Stimulated activated CD8-positive, alpha-beta memory T cell treated with anti-CD3 and anti-CD28 coated beads, Interleukin-7, amount 100 ng/mL, for 48 hours (primary cell): Measurements from ENCODE around the gene GCGR.

Source experiments
- DNase-seq, 2 donors: peaks; one replicate each; pipeline ENCODE4 v3.0.0-alpha.2; 2020; ENCODE audit warnings: low read depth in 1 of 2; ENCODE audit errors: extremely low read depth in 1 of 2

Gene GCGR

DNA sequence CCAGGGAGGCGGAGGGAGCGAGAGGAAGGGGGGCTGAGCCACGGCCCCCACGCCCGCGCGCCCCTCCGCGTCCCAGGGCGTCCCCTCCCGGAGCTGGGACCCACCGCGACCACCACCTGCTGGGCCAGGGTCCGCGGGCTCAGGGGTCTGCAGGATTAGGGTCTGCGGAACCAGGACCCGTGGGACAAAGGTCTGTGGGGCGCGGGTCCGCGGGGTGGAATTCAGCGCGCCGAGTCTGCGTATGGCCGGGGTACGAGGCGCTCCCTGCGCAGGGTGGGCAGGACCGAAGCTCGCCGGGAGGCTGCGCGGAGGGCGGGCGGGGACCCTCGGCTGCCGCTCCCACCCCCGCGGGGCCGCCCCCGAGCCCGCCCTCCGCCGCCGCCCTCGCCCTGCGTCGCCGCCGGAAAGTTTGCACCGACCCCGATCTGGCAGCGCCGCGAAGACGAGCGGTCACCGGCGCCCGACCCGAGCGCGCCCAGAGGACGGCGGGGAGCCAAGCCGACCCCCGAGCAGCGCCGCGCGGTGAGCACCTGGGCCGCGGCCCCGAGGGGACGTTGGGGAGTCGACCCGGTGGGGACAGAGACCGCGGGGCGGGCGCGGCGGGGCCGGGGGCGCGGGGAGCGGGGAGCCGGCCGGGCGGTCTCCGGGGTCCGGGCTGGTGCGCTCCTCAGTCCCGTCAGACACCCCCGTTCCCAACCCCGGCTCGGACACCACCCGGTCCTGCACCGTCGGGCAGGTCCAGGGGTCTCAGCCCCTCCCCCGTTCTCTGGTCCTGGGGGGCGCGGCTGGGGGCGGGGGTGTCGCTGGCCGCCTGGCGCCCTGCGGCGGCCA, at the start of gene GCGR:
Gene GCGR, plus strand, starts transcription at position 423 of the 831 bp plus-strand sequence. CDS start 4,869 bp downstream, outside the sequence.
- DNase-seq, result no peak

DNA sequence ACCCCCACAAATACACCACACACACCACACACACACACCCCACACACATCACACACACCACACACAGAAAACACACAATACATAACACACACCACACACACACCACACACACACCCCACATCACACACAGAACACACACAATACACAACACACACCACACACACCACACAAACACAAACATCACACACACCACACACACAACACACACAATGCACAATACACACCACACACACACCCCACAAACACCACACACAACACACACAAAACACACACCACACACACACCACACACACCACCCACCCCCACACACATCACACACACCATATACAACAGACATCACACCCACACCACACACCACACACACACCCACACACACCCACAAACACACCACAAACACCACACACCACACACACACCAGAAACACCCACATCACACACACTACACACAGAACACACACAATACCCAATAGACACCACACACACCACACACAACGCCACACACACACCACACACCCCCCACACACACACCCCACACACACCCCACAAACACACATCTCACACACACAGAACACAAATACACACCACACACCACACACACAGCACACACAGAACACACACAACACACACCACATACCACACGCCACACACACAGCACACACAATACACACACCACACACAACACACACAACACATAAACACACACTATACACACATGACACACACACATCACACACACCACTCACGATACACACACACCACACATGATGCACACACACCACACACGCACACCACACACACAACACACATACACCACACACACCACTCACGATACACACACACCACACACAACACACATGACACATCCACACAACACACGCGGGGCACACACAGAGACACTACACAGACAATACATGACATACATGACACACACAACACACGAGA, 11.0 kb upstream of the GCGR start:
- no peak for DNase-seq

DNA sequence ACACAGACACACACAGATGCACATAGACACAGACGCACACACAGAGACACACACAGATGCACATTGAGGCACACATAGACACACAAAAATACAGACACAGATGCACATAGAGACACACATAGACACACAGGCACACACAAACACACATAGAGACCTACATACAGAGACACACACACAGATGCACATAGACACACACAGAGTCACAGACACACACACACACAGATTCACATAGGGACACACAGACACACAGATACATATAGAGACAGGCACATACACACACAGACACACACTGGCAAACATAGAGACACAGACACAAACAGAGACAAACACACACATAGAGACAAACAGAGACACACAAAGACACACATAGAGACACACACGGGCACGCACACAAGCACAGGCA, 9.9 kb upstream of the GCGR start:
- no peak for DNase-seq

DNA sequence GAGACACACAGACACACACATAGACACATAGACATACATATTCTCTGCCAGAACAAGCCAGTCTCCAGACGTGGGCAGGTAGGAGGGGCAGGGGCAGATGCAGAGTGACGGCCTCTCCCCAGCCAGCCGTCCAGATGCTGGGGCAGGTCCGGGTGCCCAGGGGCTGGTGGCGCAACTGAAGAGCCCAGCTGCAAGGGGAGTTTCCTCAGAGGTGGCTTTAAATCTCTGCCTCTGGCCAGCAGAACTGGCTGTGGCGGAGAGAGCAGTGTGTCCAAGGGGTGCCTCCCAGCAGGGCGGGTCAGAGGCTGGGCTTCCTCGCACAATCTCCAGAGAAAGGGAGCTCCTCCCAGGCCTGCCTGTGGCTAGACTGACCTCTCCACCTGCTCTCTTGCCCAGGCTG, 9.4 kb upstream of the GCGR start:
- no peak for DNase-seq

DNA sequence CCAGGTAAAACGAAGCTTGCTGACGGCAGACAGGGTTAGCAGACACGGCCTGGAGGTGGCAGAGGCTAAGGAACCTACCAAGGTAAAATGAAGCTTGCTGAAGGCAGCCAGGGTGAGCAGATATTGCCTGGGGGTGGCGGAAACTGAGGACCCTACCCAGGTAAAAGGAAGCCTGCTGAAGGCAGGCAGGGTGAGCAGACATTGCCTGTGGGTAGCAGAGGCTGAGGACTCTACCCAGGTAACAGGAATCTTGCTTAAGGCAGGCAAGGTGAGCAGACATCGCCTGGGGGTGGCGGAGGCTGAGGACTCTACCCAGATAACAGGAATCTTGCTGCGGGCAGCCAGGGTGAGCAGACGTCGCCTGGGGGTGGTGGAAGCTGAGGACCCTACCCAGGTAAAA, 2.6 kb upstream of the GCGR start:
- no peak for DNase-seq

DNA sequence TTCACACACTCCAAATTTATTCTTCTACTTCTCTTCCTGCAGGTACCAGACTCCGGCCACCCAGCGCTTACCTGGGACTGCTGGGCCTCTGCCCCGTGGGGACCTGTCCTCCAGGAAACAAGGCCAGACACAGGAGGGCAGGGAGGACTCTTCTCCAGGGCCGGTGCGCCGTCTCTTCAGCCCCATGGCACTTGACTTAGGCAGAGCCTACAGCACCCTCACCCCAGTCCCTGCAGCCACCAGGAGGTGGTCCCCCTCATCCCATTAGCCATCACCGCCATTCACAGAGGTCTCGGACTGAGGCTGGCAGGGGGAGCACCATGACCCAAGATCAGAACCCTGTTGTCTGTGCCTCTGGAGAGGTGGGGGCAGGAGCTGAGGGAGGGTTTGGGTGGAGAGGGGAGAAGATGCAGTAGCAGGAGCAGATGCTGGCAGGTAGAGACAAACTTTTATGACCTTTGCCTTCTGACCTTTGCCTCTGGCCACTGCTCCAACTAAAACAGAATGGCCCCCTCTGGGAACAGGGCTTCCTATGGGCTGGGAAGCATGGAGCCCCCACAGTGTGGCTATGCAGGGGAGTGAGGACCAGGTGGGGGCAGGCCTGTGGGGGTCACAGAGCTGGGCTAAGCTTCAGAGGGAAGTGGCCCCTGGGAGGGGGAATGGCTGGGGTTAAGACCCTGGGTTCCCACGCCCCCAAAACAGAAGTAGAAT, 1.7 kb upstream of the GCGR start:
- DNase-seq, result no peak

DNA sequence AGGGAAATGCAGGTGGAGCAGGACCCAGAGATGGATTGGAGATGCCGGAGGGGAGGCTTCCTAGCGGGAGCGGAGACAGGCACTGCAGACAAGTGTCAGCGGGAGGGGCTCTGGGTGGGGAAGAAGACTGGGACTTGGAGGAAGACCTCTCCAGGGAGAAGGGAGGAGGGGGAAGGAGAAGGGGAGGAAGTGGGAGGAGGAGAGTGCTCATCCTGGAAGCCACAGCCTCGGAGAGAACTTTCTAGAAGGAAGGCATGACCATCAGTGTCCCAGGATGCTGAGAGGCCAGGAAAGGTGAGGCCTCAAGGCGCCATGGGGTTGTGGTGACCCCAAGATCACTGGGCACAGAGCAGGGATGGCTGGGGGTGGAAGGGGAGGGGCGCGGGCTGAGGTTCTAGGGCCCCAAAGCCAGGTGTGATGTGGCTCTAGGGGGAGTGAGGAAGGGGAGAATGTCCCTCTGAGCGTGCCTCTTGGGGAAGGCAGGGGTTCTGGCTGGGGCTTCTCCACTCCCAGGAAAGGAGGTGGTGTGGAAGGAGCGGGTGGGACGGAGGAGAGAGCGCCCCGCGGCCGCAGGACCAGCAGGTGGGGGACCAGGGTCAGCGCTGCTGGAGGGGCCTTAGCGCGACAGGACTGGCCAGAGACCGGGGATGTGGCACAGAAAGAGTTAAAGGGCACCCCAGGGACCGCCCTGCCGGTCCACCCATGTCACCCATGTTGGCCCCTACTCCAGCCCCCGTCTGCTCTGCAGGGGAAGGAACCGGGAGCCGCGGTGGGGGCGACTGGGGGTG, 900 bp upstream of the GCGR start:
- no peak for DNase-seq

DNA sequence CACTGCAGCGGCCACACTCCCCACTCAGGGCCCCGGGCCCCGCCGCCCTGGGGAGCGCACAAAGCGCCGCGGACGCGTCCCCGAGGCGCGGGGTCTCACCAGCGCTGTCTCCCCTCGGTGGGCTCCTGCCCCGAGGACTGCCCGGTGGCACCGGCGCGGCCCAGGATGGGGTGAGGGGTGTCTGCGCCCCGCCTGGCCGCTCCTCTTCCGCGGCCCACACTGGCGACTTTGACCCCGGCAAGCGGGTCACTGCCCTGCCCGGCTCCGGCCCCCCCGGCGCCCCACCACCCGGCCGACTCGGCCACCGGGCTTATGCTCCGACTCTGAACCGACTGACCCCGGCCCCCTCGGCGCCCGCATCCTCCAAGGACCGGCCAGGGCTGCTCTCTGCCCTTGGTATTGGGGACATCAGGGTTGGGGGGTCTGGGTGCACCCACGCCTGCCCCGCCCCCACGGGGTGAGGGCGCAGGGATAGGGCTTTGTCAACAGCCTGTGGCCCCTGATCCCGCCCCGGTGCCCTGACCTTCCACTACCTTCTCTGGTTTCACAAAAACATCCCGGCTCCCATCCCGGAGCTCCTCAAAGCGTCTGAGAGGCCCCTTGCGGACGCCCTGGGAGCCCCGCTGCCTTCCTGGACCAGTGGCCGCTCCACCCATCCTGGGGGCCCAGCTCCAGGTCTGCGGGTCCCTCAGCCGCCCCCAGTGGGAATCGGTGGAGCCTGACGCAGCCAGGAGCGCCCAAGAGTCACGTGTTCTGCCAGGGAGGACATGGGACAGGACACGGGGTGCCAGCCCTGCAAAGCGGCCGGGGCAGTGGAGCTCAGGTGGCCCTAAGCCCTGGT, 829 bp downstream of the GCGR start:
- DNase-seq, result no peak

DNA sequence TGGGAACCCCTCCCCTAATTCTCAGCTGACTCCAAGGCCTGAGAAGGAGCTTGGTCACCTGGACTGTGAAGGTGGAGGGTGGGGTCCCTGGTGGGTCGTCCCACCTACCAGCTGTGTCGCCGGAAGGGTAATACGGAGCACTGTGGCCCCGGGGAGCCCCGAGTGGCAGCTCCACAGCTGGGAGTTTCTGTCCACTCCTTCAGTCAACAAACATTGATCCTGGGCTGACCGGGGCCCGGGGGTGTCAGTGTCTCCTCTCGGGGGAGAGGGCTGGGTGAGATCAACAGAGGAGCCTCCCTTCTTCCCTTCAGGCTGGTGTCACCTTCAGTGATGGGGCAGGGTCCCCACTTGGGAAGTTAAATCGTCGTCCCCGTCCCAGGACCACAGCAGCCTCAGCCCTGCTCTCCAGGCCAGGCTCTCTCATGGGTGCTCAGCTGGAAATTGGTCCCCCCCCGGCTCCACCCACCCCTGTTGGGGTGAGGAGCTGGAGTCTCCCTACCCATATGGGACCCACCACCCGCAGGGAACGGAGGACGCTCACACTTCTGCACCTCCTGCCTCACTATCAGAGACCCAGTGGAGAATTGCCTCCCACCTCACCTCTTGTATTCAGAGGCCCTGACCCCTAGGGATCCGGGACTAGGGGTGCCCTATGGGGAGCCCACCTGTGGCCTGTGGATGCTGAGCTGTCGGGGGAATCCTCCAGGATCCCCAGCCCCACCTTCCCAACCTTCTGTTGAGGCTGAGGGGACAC, 1.9 kb downstream of the GCGR start:
- no peak for DNase-seq

DNA sequence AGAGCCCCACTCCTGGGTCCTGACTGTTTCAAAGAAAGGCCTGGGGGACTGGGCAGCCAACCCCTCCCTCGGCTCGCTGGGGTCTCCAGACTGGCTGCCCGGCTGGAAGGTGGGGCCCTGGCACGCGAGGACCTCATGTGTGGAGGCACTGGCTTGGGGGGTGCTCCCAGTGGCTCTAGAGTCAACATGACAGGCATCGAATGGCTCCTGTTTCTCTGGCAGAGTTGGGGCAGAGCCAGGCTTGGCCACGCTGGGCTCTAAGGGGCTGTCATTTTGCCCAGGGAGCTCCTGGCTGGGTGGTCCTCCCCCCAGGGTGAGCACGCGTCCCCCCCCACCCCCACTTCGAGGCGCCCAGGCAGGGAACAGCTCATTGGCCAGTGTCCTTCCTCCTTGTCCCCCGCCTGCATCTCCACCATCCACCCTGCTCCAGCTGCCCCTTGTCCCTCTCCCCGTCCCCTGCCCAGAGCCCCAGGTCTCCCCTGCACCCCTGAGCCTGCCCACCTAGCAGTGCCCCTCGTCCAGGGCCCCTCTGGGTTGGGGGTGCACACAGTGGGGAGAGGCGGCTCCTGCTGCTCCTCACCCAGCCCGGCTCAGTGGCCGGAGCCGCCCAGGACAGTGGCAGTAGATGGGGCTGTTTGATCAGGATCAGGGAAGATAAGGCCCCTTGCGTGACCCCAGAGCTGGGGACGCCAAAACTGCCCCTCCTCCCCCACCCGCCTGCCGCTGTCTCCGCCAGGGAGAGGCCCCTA, 2.7 kb downstream of the GCGR start:
- no peak for DNase-seq

DNA sequence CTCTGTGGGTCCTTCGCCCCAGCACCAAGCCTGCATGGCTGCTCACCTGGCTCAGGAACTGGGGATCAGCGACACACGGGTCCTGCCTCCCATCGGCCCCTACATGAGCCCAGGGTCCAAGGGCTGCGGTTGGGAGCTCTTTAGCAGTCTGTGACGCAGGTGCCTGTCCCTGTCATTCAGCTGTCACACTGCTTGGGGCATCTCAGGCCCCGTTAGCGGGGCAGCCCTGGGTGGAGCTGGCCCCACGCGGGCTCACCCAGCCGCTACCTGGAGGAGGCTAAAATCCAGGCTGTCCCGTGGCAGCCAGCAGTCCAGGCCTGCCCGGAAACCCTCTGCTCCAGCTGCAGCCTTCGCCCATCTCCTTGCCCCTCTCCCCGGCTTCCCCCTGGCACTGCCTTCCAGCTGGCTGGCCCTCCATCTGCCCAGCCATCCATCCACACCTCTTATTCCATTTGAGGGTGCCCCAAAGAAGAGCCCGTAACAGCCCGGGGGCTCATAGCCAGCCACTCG, 3.3 kb downstream of the GCGR start:
- DNase-seq, result no peak

DNA sequence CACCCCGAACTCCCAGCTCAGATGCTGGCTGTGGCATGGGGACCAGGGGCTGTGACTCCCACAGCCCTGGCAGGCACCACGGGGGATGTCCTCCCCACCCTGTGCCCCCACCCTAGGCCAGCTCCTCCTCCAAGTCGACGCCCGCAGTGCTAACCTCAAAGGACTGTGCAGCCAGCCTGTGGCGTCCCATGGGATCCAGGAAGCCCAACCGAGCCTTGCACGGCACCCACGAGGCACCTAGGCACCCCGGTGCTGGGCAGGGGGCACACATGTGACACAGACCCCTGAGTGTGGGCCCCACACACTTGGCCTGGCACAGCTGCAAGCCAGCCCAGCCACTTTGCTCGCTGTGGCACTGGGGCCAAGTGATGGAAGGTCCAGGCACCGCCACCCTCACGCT, 3.9 kb downstream of the GCGR start:
- DNase-seq, result no peak

DNA sequence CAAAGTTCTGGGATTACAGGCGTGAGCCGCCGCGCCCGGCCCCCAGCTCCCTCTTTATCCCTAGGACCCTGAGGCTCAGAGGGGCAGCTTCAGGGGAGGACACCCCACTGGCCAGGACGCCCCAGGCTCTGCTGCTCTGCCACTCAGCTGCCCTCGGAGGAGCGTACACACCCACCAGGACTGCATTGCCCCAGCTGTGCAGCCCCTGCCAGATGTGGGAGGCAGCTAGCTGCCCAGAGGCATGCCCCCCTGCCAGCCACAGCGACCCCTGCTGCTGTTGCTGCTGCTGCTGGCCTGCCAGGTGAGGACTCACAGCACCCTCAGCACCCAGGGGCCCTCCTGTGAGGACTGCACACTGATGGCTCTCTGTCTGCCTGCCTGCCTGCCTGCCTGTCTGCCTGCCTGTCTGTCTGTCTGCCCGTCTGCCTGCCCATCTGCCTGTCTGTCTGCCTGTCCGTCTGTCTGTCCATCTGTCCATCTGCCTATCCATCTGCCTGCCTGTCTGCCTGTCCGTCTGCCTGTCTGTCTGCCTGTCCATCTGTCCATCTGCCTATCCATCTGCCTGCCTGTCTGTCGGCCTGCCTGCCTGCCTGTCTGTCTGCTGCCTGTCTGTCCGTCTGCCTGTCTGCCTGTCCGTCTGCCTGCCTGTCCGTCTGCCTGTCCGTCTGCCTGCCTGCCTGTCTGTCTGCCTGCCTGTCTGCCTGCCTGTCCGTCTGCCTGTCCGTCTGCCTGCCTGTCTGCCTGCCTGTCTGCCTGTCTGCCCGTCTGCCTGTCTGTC, 5.0 kb downstream of the GCGR start:
- no peak for DNase-seq

DNA sequence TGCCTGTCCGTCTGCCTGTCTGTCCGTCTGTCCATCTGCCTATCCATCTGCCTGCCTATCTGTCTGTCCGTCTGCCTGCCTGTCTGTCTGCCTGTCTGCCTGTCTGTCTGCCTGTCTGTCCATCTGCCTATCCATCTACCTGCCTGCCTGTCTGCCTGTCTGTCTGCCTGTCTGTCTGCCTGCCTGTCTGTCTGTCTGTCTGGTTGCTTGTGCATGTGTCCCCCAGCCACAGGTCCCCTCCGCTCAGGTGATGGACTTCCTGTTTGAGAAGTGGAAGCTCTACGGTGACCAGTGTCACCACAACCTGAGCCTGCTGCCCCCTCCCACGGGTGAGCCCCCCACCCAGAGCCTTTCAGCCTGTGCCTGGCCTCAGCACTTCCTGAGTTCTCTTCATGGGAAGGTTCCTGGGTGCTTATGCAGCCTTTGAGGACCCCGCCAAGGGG, 5.6 kb downstream of the GCGR start:
- DNase-seq, result no peak

DNA sequence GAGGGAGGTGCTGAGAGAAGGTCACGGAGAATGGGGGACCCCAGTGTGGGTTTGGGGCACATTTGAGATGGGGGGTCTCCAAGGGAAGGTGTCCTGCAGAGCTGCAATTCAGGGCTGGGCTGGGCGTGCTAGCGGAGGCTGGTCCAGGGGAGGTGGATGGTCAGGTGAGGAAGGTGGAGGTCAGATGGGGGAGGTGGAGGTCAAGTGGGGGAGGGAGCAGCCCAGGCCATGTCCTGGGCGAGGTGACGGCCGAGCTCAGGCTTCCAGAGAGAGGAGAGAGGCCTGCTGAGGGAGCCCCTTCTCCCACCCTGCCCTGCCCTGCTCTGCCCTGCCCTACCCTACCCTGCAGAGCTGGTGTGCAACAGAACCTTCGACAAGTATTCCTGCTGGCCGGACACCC, 6.5 kb downstream of the GCGR start:
- no peak for DNase-seq

DNA sequence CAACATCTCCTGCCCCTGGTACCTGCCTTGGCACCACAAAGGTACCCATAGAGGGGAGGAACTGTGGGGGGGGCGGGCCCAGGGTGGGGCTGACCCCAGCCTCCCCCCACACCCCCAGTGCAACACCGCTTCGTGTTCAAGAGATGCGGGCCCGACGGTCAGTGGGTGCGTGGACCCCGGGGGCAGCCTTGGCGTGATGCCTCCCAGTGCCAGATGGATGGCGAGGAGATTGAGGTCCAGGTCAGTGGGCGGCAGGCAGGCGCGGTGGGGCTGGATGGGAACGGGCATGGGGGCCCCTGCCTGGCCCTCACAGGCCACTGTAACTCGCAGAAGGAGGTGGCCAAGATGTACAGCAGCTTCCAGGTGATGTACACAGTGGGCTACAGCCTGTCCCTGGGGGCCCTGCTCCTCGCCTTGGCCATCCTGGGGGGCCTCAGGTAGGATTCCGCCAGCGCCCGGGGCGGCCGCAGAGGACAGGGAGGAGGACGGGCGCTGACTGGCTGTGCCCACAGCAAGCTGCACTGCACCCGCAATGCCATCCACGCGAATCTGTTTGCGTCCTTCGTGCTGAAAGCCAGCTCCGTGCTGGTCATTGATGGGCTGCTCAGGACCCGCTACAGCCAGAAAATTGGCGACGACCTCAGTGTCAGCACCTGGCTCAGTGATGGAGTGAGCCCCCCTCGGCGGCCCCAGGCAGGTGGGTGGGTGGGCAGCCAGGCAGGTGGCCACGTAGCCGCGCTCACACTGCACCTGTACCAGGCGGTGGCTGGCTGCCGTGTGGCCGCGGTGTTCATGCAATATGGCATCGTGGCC, 7.1 kb downstream of the GCGR start:
- DNase-seq, result no peak
